IPS DF 6.9 (cell line): ENCODE measurements around the gene INTS7.
"Not testable (repeated sequence)": the region's sequence is repeated elsewhere in the genome, so short reads cannot be mapped to it uniquely, and the experiment has no call there.

Source experiments
- DNase-seq: peaks from one replicate; pipeline ENCODE4 v3.0.0-alpha.2; 2013; ENCODE audit warnings: low read depth, low spot score
- H3K27ac ChIP-seq: one replicate; pipeline ENCODE4 v1.5.1; 2013; ENCODE audit warnings: low read length, control low read depth
- H3K27me3 ChIP-seq: 2 replicates; pipeline ENCODE4 v1.6.1; 2013; ENCODE audit warnings: mild to moderate bottlenecking, low read length; ENCODE audit not compliant: control insufficient read depth, insufficient read depth
- H3K36me3 ChIP-seq: 2 replicates; pipeline ENCODE4 v1.6.1; 2013; ENCODE audit warnings: low read length; ENCODE audit not compliant: control insufficient read depth, insufficient read depth
- H3K4me1 ChIP-seq: 2 replicates; pipeline ENCODE4 v1.6.1; 2013; ENCODE audit warnings: low read length; ENCODE audit not compliant: control insufficient read depth, insufficient read depth
- H3K4me3 ChIP-seq: 2 replicates; pipeline ENCODE4 v1.5.1; 2013; ENCODE audit warnings: mild to moderate bottlenecking, low read length
- H3K9me3 ChIP-seq: 2 replicates; pipeline ENCODE4 v1.6.1; 2013; ENCODE audit warnings: low read length, inconsistent platforms; ENCODE audit not compliant: control insufficient read depth, insufficient read depth
- WGBS: extraction: QIAGEN DNeasy Blood & Tissue Kit; methylation state at CpG from one replicate; pipeline ENCODE4 v1.1.7; 2013; ENCODE audit warnings: mixed read lengths, missing lambda C conversion rate; ENCODE audit not compliant: insufficient read length, insufficient coverage; 5-methylcytosine and 5-hydroxymethylcytosine counted together

Gene INTS7

DNA sequence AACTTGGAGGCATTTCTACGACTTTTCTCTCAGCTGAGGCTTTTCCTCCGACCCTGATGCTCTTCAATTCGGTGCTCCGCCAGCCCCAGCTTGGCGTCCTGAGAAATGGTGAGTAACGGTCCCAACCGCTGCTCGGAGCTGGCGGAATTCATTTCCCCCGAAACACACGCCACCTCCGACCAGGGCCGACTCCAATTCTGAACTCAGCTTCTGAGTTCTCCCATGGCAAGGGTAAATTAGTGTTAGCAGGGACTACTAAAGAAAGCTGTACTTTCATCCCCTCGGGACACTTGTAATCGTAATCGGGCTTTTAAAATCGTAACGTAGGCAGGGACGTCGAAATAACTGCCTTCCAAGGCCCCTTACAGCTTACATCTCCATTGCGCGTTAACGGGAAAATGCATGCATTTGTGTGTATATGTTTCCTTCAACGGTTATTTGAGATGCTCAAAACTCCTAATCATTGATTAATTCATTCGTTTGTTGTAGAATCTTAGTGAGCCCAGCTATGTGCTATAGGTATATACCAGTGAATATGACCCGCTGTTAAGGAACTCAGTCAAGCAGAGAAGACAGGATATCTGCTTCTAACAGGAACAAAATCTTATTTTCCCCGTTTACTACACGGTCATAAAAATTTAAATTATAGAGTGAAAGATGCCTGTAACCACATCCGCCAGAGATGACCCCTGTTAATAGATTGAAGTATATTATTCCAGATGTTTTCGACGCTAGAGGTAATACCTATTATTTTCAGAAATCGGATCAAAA, 663 bp upstream of the INTS7 start:
- Histone ChIP-seq H3K36me3 (no peaks in the 10 kb centered on the region), H3K9me3 (no peaks in the 10 kb centered on the region), H3K27ac (no peak overlapping the region), H3K27me3 (no peaks in the 10 kb centered on the region), H3K4me1 (no peaks in the 10 kb centered on the region), H3K4me3 (peak overlapping the region; percentile 96)
- no CpG with 5 or more reads among the region's 32 CpGs for WGBS
- DNase-seq = no peak

DNA sequence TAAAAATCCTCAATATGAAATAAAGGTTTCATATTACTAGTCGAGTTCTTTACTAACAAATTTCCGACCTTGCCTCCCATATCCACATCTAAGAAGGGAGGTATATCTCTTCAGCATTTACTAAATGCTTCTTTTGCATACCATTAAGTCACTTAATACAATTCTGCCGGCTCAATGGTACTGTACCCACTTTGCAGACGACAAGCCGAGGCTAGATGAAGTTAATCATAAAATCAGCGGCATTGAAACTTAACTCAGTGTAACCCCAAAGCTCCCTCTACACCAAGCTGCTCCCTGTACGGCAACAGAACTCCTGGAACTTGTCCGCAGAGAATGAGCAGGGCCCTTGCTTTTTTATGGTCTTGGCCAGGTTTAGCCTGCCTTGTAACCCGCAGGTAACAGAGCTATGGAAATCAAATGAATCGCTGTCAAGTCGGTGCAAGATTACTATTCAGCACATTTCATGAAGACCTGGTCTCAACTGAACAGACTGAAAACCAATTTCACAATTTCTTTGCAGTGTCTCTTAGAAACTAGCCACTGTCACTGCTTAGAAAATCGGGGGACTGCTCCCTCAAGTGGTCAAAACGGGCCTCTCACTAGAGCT, 738 bp downstream of the INTS7 start:
- DNase-seq = no peak
- Histone ChIP-seq H3K9me3 (no peaks in the 10 kb centered on the region), H3K4me3 (peak overlapping the region; percentile 86; the same call in 1 of the 2 replicates), H3K27me3 (no peaks in the 10 kb centered on the region), H3K4me1 (no peaks in the 10 kb centered on the region), H3K27ac (no peak overlapping the region), H3K36me3 (no peaks in the 10 kb centered on the region)
- no CpG with 5 or more reads among the region's 13 CpGs for WGBS

GRCh38 chr1:212030936-212031528, 4.3 kb downstream of the INTS7 start:
- no peak overlapping the region for H3K4me3 ChIP-seq
- no peaks in the 10 kb centered on the region for H3K27me3 ChIP-seq
- no CpG with 5 or more reads among the region's 1 CpG for WGBS
- no peaks in the 10 kb centered on the region for H3K36me3 ChIP-seq
- no peaks in the 10 kb centered on the region for H3K9me3 ChIP-seq
- no peak for DNase-seq
- H3K4me1 ChIP-seq = peaks cover 2% of the 10 kb centered on the region; the same call in 1 of the 2 replicates
- H3K27ac ChIP-seq = no peak overlapping the region

GRCh38 chr1:212027727-212028126, 7.6 kb downstream of the INTS7 start:
- H3K36me3 ChIP-seq, H3K4me3 ChIP-seq, H3K9me3 ChIP-seq, H3K27me3 ChIP-seq, H3K4me1 ChIP-seq, H3K27ac ChIP-seq, DNase-seq: not testable (repeated sequence)
- WGBS = no CpG with 5 or more reads among the region's 10 CpGs

DNA sequence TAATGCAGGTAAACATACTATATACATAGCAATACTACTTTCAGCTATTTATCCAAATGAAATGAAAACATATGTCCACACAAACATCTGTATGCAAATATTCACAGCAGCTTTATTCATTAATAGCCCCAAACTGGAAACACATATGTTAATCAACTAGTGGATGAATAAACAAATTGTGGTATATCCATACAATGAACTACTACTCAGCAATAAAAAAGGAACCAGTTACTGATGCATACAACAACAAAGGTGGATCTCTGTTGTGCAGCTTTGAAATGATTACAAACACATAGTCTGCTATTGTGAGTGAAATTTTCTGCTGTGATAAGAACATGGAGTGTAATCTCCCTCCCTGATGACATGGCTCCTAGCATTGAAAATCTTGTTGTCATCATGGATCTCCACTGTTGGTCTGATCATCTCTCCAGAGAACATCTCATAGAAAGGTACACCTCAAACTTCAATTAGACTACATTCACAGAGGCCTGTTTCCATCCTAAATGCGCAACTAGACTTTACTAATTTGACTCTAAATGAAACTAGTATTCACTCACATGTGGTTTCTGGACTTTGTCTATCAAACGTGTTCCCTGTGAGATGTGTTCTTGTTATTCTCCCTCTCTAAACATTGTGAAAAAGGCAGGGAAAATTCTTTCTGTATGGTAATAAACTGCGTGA, 10.7 kb downstream of the INTS7 start:
- Histone ChIP-seq H3K27ac (no peak overlapping the region), H3K36me3 (no peaks in the 10 kb centered on the region; the same call in 1 of the 2 replicates), H3K27me3 (no peaks in the 10 kb centered on the region), H3K4me1 (peaks cover 2% of the 10 kb centered on the region; the same call in 1 of the 2 replicates), H3K9me3 (no peaks in the 10 kb centered on the region), H3K4me3 (no peak overlapping the region)
- no peak for DNase-seq
- WGBS = no CpG with 5 or more reads among the region's 3 CpGs

DNA sequence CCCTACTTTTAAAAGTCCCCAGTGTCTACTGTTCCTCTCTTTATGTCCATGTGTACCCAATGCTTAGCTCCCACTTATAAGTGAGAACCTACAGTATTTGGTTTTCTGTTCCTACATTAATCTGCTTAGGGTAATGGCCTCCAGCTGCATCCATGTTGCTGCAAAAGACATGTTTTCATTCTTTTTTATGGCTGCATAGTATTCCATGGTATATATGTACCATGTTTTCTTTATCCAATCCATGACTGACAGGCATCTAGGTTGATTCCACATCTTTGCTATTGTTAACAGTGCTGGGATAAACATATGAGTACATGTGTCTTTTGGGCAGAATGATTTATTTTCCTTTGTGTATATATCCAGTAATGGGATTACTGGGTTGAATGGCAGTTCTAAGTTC, 12.4 kb downstream of the INTS7 start:
- H3K4me1 ChIP-seq, H3K4me3 ChIP-seq, DNase-seq, H3K36me3 ChIP-seq, H3K27me3 ChIP-seq, H3K27ac ChIP-seq, H3K9me3 ChIP-seq: not testable (repeated sequence)

- WGBS = no CpG with 5 or more reads among the region's 2 CpGs
- Histone ChIP-seq H3K36me3 (no peaks in the 10 kb centered on the region; the same call in 1 of the 2 replicates), H3K4me1 (no peaks in the 10 kb centered on the region), H3K9me3 (no peaks in the 10 kb centered on the region), H3K27me3 (no peaks in the 10 kb centered on the region), H3K27ac (no peak overlapping the region), H3K4me3 (no peak overlapping the region)
- no peak for DNase-seq
These were observed 13.8 kb downstream of the INTS7 start for GRCh38 chr1:212021563-212021962.

DNA sequence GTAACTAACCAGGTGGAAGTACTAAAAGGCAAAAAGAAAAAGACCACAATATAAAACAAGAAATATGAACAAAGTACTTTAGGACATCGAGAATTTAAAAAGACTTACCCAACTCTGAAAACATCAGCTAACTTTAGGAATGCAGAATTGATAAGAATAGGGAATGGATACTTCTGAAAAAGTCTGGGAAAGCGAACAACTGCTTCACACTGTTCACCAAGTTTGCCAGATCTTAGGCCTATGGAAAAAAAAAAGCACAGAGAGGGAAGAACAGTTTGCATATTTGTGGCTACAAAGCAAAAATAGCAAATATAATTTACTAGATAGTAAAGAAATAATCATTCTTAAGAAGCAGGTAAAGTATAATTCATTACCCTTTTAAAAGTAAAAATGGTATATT, 14.4 kb downstream of the INTS7 start:
- no peak for DNase-seq
- Histone ChIP-seq H3K9me3 (no peaks in the 10 kb centered on the region), H3K4me1 (no peaks in the 10 kb centered on the region), H3K4me3 (no peak overlapping the region), H3K27me3 (no peaks in the 10 kb centered on the region), H3K36me3 (no peaks in the 10 kb centered on the region; the same call in 1 of the 2 replicates), H3K27ac (no peak overlapping the region)
- WGBS = no CpG with 5 or more reads among the region's 2 CpGs

- DNase-seq = no peak
- no peak overlapping the region for H3K27ac ChIP-seq
- H3K36me3 ChIP-seq = no peaks in the 10 kb centered on the region; the same call in 1 of the 2 replicates
- H3K4me1 ChIP-seq = no peaks in the 10 kb centered on the region
- H3K4me3 ChIP-seq = no peak overlapping the region
- no CpG with 5 or more reads among the region's 2 CpGs for WGBS
- no peaks in the 10 kb centered on the region for H3K27me3 ChIP-seq
- H3K9me3 ChIP-seq = no peaks in the 10 kb centered on the region
These were observed 21.7 kb downstream of the INTS7 start for GRCh38 chr1:212013672-212014071.

GRCh38 chr1:212012034-212012740, 23.2 kb downstream of the INTS7 start:
- H3K4me1 ChIP-seq = no peaks in the 10 kb centered on the region
- peak; percentile 43 for DNase-seq
- no CpG with 5 or more reads among the region's 7 CpGs for WGBS
- H3K27me3 ChIP-seq = no peaks in the 10 kb centered on the region
- no peak overlapping the region for H3K4me3 ChIP-seq
- no peaks in the 10 kb centered on the region for H3K9me3 ChIP-seq
- H3K36me3 ChIP-seq = peaks cover 2% of the 10 kb centered on the region; the same call in 1 of the 2 replicates
- H3K27ac ChIP-seq = no peak overlapping the region
